Ascending aorta (tissue), 2 donors: ENCODE results near the gene CEBPE. TPM values are rescaled to one million over a fixed set of nuclear protein-coding genes. Genes with fewer than 3 reads are reported as not detected.
A peak's percentile ranks its signal among the peaks of the same experiment; 100 is the strongest.

Experiments
- DNase-seq, 2 donors: peaks; one replicate each; pipeline ENCODE4 v3.0.0-alpha.2; 2019; ENCODE audit warnings: low spot score in 2 of 2
- H3K27ac ChIP-seq, 2 donors: fragments of 200-600 bp; sonication (generic); one replicate each; pipeline ENCODE4 v1.5.1; 2016 to 2017; ENCODE audit warnings: mild to moderate bottlenecking in 1 of 2
- H3K27me3 ChIP-seq: fragments of 200-600 bp; sonication (generic); one replicate; pipeline ENCODE4 v1.5.1; 2017
- H3K36me3 ChIP-seq, 2 donors: fragments of 200-600 bp; sonication (generic); one replicate each; pipeline ENCODE4 v1.5.1; 2016
- H3K4me1 ChIP-seq, 2 donors: fragments of 200-600 bp; sonication (generic); one replicate each; pipeline ENCODE4 v1.5.1; 2016 to 2017; ENCODE audit warnings: mild to moderate bottlenecking in 1 of 2
- H3K4me3 ChIP-seq, 2 donors: fragments of 200-600 bp; sonication (generic); one replicate each; pipeline ENCODE4 v1.5.1; 2016 to 2017; ENCODE audit warnings: mild to moderate bottlenecking in 1 of 2
- H3K9me3 ChIP-seq, 2 donors: fragments of 200-600 bp; sonication (generic); one replicate each; pipeline ENCODE4 v1.5.1; 2016
- CTCF ChIP-seq, 3 experiments: fragments of 200-600 bp in 2 of 3; fragments of 450-650 bp in 1 of 3; sonication (generic) in 2 of 3; IDR thresholded peaks; one replicate each; pipeline ENCODE4 v1.5.1; 2016 to 2019; ENCODE audit warnings: antibody characterized with exemption in 3 of 3, mild to moderate bottlenecking in 1 of 3, moderate library complexity in 1 of 3
- intact Hi-C: fragments of 100-400 bp; cut with DNase I; formaldehyde crosslinking; loops from one replicate; pipeline ENCODE4 v1.15.1; 2023
- total RNA-seq: library from RNA; depleted of rRNA; stranded (reverse); fragments of >200 nt; gene quantifications from one replicate; pipeline ENCODE4 v1.1.0, GENCODE V29; 2016

CEBPE gene
- total RNA-seq, result not detected

GRCh38 chr14:23118506-23119362, at the start of gene CEBPE:
TSS of gene CEBPE (minus strand) at chr14:23119255. CDS start at chr14:23119091, 164 bp downstream.
- no peaks in the 10 kb centered on the region for H3K36me3 ChIP-seq
- peaks cover 6 to 11% of the 10 kb centered on the region in 2 donors for H3K4me1 ChIP-seq
- no peak for TF ChIP-seq CTCF (IDR thresholded peaks at IDR 0.05)
- intact Hi-C loops, result no loop called here
- no peak within 1 kb of the TSS for H3K27ac ChIP-seq
- H3K4me3 ChIP-seq, result no peak within 1 kb of the TSS
- no peaks in the 10 kb centered on the region for H3K27me3 ChIP-seq
- no peak for DNase-seq
- H3K9me3 ChIP-seq, result no peaks in the 10 kb centered on the region

- peak in 1 of 2 donors; percentile 18 for DNase-seq
- no peak overlapping the region for H3K27ac ChIP-seq
- TF ChIP-seq CTCF (IDR thresholded peaks at IDR 0.05), result no peak
Measured at GRCh38 chr14:23168246-23168645, 49.2 kb upstream of the CEBPE start.

GRCh38 chr14:23167116-23167847, 48.2 kb upstream of the CEBPE start:
- peak in 1 of 2 donors; percentile 56 for DNase-seq
- Histone ChIP-seq H3K27ac (no peak overlapping the region), H3K9me3 (no peaks in the 10 kb centered on the region), H3K36me3 (peaks cover 13 to 50% of the 10 kb centered on the region in 2 donors), H3K27me3 (no peaks in the 10 kb centered on the region), H3K4me1 (peaks cover 0 to 2% of the 10 kb centered on the region in 2 donors), H3K4me3 (no peak overlapping the region)
- TF ChIP-seq CTCF (IDR thresholded peaks at IDR 0.05), result no peak
- intact Hi-C loops, result no loop called here

More at GRCh38 chr14:23168246-23168645, 49.2 kb upstream of the CEBPE start:
- intact Hi-C loops, result no loop called here
- Histone ChIP-seq H3K27me3 (no peaks in the 10 kb centered on the region), H3K4me3 (no peak overlapping the region), H3K4me1 (peaks cover 0 to 2% of the 10 kb centered on the region in 2 donors), H3K36me3 (peaks cover 13 to 42% of the 10 kb centered on the region in 2 donors), H3K9me3 (no peaks in the 10 kb centered on the region)

GRCh38 chr14:23164949-23165348, 45.9 kb upstream of the CEBPE start:
- DNase-seq, result no peak
- intact Hi-C loops, result no loop called here
- H3K27me3 ChIP-seq, result no peaks in the 10 kb centered on the region
- H3K36me3 ChIP-seq, result peaks cover 13 to 50% of the 10 kb centered on the region in 2 donors
- TF ChIP-seq CTCF (IDR thresholded peaks at IDR 0.05), result no peak
- no peaks in the 10 kb centered on the region for H3K9me3 ChIP-seq
- no peak overlapping the region for H3K4me3 ChIP-seq
- H3K27ac ChIP-seq, result no peak overlapping the region
- peaks cover 0 to 6% of the 10 kb centered on the region in 2 donors for H3K4me1 ChIP-seq

- Histone ChIP-seq H3K27ac (no peak overlapping the region), H3K36me3 (peaks cover 16 to 55% of the 10 kb centered on the region in 2 donors), H3K9me3 (no peaks in the 10 kb centered on the region), H3K4me1 (peaks cover 0 to 6% of the 10 kb centered on the region in 2 donors), H3K27me3 (no peaks in the 10 kb centered on the region), H3K4me3 (no peak overlapping the region)
- no peak for DNase-seq
- no peak for TF ChIP-seq CTCF (IDR thresholded peaks at IDR 0.05)
- intact Hi-C loops, result no loop called here
Measured at GRCh38 chr14:23164250-23164649, 45.2 kb upstream of the CEBPE start.
